Motor neuron (in vitro differentiated cells): ENCODE data around the gene MYH14. TPM values are rescaled to one million over a fixed set of nuclear protein-coding genes. Genes with fewer than 3 reads are reported as not detected.

Source experiments
- ATAC-seq, 8 experiments: fragments of 200-7000 bp; cut with Tn5 transposase; replicated peaks in 6 of 8; 2 replicates each; pipeline ENCODE4 v1.8.0; 2021; ENCODE audit warnings: mild to moderate bottlenecking in 8 of 8, moderate library complexity in 8 of 8
- H3K27ac ChIP-seq, 2 donors: fragments of 250-450 bp; sonication (Bioruptor Pico); 2 replicates each; pipeline ENCODE4 v1.9.0; 2021; ENCODE audit warnings: antibody characterized with exemption in 2 of 2, mild to moderate bottlenecking in 2 of 2, moderate library complexity in 1 of 2
- H3K4me1 ChIP-seq, 2 donors: fragments of 250-450 bp; sonication (Bioruptor Pico); replicated peaks in 1 of 2; 2 replicates each; pipeline ENCODE4 v1.6.1; 2021; ENCODE audit warnings: antibody characterized with exemption in 2 of 2, mild to moderate bottlenecking in 2 of 2, moderate library complexity in 1 of 2
- H3K4me3 ChIP-seq, 5 donors: fragments of 250-450 bp; sonication (Bioruptor Pico); 2 replicates each; pipeline ENCODE4 v1.9.0; 2021; ENCODE audit warnings: antibody characterized with exemption in 5 of 5, mild to moderate bottlenecking in 5 of 5, moderate library complexity in 4 of 5
- WGBS, 10 experiments: fragments of 450-650 bp; shearing (Covaris generic); methylation state at CpG; one replicate each; pipeline ENCODE4 v1.0.0; 2022; 5-methylcytosine and 5-hydroxymethylcytosine counted together
- in situ Hi-C, 9 experiments: fragments of 400-800 bp; cut with MboI; loops; one replicate each; pipeline ENCODE4 v1.15.0; 2021; ENCODE audit warnings: low sequenced_read_pairs in 9 of 9, low pct_unique_long_range_greater_than_20kb in 2 of 9; ENCODE audit not compliant: unreplicated experiment in 9 of 9
- total RNA-seq, 8 experiments: library from RNA; unstranded; fragments of 300-600 nt; gene quantifications; 2 replicates each; pipeline versions ENCODE4 v1.2.3 to v1.2.4, GENCODE V29; 2022

Gene MYH14
- total RNA-seq, 8 experiments from 2014 or later: 0.18 to 2.2 (median 0.54) TPM

GRCh38 chr19:50178320-50178719 lies 25.1 kb upstream of the MYH14 start:
- WGBS, 10 experiments: 0 to 50% (median 11%) methylated on average over 1 of the region's 1 CpG; no CpG with 5 or more reads in 5 of the 10 experiments
- in situ Hi-C loops: no loop called here
- no peak overlapping the region for H3K27ac ChIP-seq
- ATAC-seq: no peak
- no peak overlapping the region for H3K4me3 ChIP-seq
- no peaks in the 10 kb centered on the region for H3K4me1 ChIP-seq

GRCh38 chr19:50178859-50179537 lies 24.4 kb upstream of the MYH14 start:
- in situ Hi-C loops: no loop called here
- ATAC-seq: peak in 3 of 8 experiments; percentile 62 to 82 (median 65)
- 26 to 83% (median 44%) methylated on average over 2 to 7 of the region's 9 CpGs; no CpG with 5 or more reads in 1 of the 10 experiments for WGBS, 10 experiments
- Histone ChIP-seq H3K27ac (no peak overlapping the region), H3K4me3 (no peak overlapping the region), H3K4me1 (no peaks in the 10 kb centered on the region)

- ATAC-seq: no peak
- in situ Hi-C loops: no loop called here
- WGBS, 10 experiments: 40 to 82% (median 50%) methylated on average over 1 to 5 of the region's 5 CpGs; no CpG with 5 or more reads in 1 of the 10 experiments
- Histone ChIP-seq H3K4me1 (no peaks in the 10 kb centered on the region), H3K27ac (no peak overlapping the region), H3K4me3 (no peak overlapping the region)
Observed at GRCh38 chr19:50181121-50181520, 22.3 kb upstream of the MYH14 start.

GRCh38 chr19:50184196-50184595 lies 19.2 kb upstream of the MYH14 start:
- WGBS, 10 experiments: 0 to 80% (median 29%) methylated on average over 1 of the region's 1 CpG; no CpG with 5 or more reads in 3 of the 10 experiments
- no peaks in the 10 kb centered on the region for H3K4me1 ChIP-seq
- H3K27ac ChIP-seq: no peak overlapping the region
- in situ Hi-C loops: no loop called here
- no peak for ATAC-seq
- no peak overlapping the region for H3K4me3 ChIP-seq

DNA sequence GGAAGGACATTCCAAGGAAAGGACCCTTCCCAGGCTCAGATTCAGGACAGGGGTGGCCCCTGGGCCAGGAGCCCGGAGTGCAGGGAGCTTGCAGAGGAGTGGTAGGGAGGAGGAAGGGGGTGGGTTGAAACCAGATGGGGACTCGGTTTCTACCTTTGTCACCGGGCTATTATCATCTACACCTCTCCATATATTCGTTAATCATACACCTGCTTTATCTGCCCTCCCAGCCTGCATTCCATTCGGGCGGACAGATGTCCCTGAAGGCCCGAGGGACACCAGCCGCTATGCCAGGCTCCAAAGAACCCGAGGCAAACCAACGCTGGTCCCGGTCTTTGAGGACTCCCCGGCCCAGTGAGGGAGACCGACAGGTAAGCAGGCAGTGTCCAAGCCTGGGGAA lies 15.5 kb upstream of the MYH14 start:
- 33 to 88% (median 62%) methylated on average over 2 to 6 of the region's 13 CpGs; no CpG with 5 or more reads in 4 of the 10 experiments for WGBS, 10 experiments
- H3K4me1 ChIP-seq: no peaks in the 10 kb centered on the region
- H3K27ac ChIP-seq: no peak overlapping the region
- no peak overlapping the region for H3K4me3 ChIP-seq
- ATAC-seq: no peak
- in situ Hi-C loops: no loop called here

- in situ Hi-C loops: no loop called here
- 19 to 70% (median 53%) methylated on average over 2 to 7 of the region's 8 CpGs; no CpG with 5 or more reads in 1 of the 10 experiments for WGBS, 10 experiments
- H3K4me1 ChIP-seq: no peaks in the 10 kb centered on the region
- no peak overlapping the region for H3K4me3 ChIP-seq
- no peak overlapping the region for H3K27ac ChIP-seq
- ATAC-seq: no peak
Observed at GRCh38 chr19:50189331-50189730, 14.1 kb upstream of the MYH14 start.

- ATAC-seq: no peak
- Histone ChIP-seq H3K4me3 (no peak overlapping the region), H3K4me1 (no peaks in the 10 kb centered on the region), H3K27ac (no peak overlapping the region)
- in situ Hi-C loops: no loop called here
- WGBS, 10 experiments: 7 to 80% (median 71%) methylated on average over 1 to 6 of the region's 8 CpGs; no CpG with 5 or more reads in 3 of the 10 experiments
Observed at GRCh38 chr19:50190439-50190891, 13.0 kb upstream of the MYH14 start.

- no peak overlapping the region for H3K27ac ChIP-seq
- H3K4me1 ChIP-seq: no peaks in the 10 kb centered on the region
- ATAC-seq: no peak
- in situ Hi-C loops: no loop called here
- H3K4me3 ChIP-seq: no peak overlapping the region
- WGBS, 10 experiments: 0 to 59% (median 41%) methylated on average over 1 to 4 of the region's 4 CpGs; no CpG with 5 or more reads in 2 of the 10 experiments
Observed at GRCh38 chr19:50191216-50191615, 12.2 kb upstream of the MYH14 start.

- Histone ChIP-seq H3K4me3 (no peak overlapping the region), H3K27ac (no peak overlapping the region), H3K4me1 (no peaks in the 10 kb centered on the region)
- in situ Hi-C loops: no loop called here
- no peak for ATAC-seq
- WGBS, 10 experiments: 12 to 73% (median 45%) methylated on average over 4 to 11 of the region's 13 CpGs
Observed at GRCh38 chr19:50192463-50193211, 10.8 kb upstream of the MYH14 start.

DNA sequence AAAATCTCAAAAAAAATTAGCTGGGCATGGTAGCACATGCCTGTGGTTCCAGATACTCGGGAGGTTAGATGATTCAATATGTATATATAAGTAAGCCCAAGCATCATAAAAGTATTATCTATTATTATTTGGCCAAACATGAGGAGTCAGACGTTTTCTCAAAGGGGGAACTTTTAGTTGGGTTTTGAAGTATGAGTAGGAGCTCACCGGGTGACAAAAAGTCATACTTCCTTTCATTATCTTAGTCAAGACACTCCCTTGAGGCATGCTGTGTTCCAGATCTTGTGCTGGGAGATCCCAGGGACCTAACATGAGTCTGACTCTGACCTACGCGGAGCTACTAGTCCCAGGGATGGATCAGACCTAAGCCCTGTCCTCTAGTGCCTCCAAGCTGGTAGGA lies 8.2 kb upstream of the MYH14 start:
- WGBS, 10 experiments: 0 to 60% (median 29%) methylated on average over 1 to 3 of the region's 5 CpGs; no CpG with 5 or more reads in 2 of the 10 experiments
- Histone ChIP-seq H3K4me1 (no peaks in the 10 kb centered on the region), H3K27ac (no peak overlapping the region), H3K4me3 (no peak overlapping the region)
- in situ Hi-C loops: no loop called here
- no peak for ATAC-seq

DNA sequence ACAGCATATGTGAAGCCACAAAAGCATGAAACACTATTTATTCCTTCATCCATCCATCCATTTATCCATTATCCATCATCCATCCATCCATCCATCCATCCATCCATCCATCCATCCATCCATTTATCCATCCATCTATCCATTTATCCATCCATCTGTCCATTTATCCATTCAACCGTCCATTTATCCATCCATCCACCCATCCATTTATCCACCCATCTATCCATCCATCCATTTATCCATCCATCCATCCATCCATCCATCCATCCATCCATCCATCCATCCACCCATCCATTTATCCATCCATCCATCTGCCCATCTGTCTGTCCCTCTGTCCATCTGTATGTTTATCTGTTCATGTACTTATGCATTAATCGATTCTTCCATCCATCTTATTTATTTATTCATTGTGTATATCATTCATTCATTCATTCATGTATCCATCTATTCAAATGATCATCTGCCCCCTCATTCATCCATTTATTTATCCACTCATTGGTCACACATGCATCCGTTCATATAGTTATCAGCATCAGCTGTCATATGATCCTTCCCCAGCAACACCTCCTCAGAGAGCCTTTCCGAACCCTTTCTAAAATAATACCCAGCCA lies 7.0 kb upstream of the MYH14 start:
- in situ Hi-C loops: no loop called here
- WGBS, 10 experiments: 15 to 77% (median 47%) methylated on average over 2 to 4 of the region's 4 CpGs; no CpG with 5 or more reads in 1 of the 10 experiments

GRCh38 chr19:50197348-50197747 lies 6.1 kb upstream of the MYH14 start:
- no peak overlapping the region for H3K27ac ChIP-seq
- H3K4me3 ChIP-seq: no peak overlapping the region
- no peaks in the 10 kb centered on the region for H3K4me1 ChIP-seq
- ATAC-seq: no peak
- in situ Hi-C loops: no loop called here
- WGBS, 10 experiments: 14 to 100% (median 61%) methylated on average over 1 to 3 of the region's 3 CpGs; no CpG with 5 or more reads in 2 of the 10 experiments

More for the DNA sequence above, 7.0 kb upstream of the MYH14 start:
- Histone ChIP-seq H3K27ac (no peak overlapping the region), H3K4me1 (no peaks in the 10 kb centered on the region), H3K4me3 (no peak overlapping the region)
- no peak for ATAC-seq
